ENCODE data around the gene DRAM1. TPM values are rescaled to one million over a fixed set of nuclear protein-coding genes. Genes with fewer than 3 reads are reported as not detected.

Gene DRAM1
- total and polyA plus RNA-seq, 2 of the 4 experiments (the other 2 are of a cell fraction) = 20.0 to 27.2 TPM

GRCh38 chr12:101925361-101925760 is 48.0 kb downstream of the DRAM1 start:
- in situ Hi-C loops (cut with MboI; ENCODE audit: low sequenced_read_pairs) = loop anchor here (25.0 kb wide), 1 partner anchor 562 kb away; the partner anchor contains the start of gene IGF1
- BruUV-seq (replicated peaks) = no TSS peak

More at GRCh38 chr12:101925361-101925760, 48.0 kb downstream of the DRAM1 start:
- H4K91ac ChIP-seq (ENCODE audit: insufficient read depth, low read depth, low read length) = peak overlapping the region; percentile 60
- dilution Hi-C loops (cut with HindIII; ENCODE audit: low sequenced_read_pairs, unreplicated experiment) = no loop called here
- H3K27ac ChIP-seq (ENCODE audit: insufficient read depth, low read length) = peak overlapping the region; percentile 56; the same call in 1 of the 2 replicates
- H2AFZ ChIP-seq (replicated peaks; ENCODE audit: low read length, poor library complexity) = peak overlapping the region; percentile 25
- intact Hi-C loops (cut with micrococcal nuclease) = no loop called here
- peak overlapping the region in 1 of 2 experiments; percentile 98; a peak in 3 of 4 replicates for H4K8ac ChIP-seq (ENCODE audit: low read depth in 2 of 2, low read length in 2 of 2)
- peak overlapping the region; percentile 95; the same call in 1 of the 2 replicates for H3K18ac ChIP-seq (ENCODE audit: low read depth, low read length)
- POLR2A ChIA-PET (ENCODE audit: unreplicated experiment) = no interaction called here
- no peak overlapping the region; the same call in 2 of the 3 replicates for H2BK15ac ChIP-seq (ENCODE audit: low read depth, low read length)
- peaks cover 9% of the 10 kb centered on the region for H3K36me3 ChIP-seq (ENCODE audit: control insufficient read depth, insufficient read depth, low read length)
- H3K4me2 ChIP-seq (ENCODE audit: low read depth, low read length) = peak overlapping the region; percentile 76; the same call in 1 of the 2 replicates
- peak overlapping the region; percentile 91 for H4K5ac ChIP-seq (ENCODE audit: low read depth, low read length)
- H2AK5ac ChIP-seq (ENCODE audit: low read depth, low read length) = peak overlapping the region; percentile 60; the same call in 1 of the 2 replicates
- peak overlapping the region; percentile 87; the same call in 1 of the 2 replicates for H3K14ac ChIP-seq (replicated peaks; ENCODE audit: low read depth, low read length)
- H3K23ac ChIP-seq (ENCODE audit: low read depth, low read length) = peak overlapping the region; percentile 86; the same call in 1 of the 2 replicates
- DNase-seq = peak; percentile 99
- H3K56ac ChIP-seq (ENCODE audit: extremely low read depth, insufficient read depth, low read length) = peak overlapping the region; percentile 22; the same call in 1 of the 2 replicates
- CTCF ChIA-PET = no interaction called here
- H3K9me3 ChIP-seq (ENCODE audit: control insufficient read depth, insufficient read depth, low read length) = no peaks in the 10 kb centered on the region
- no peak overlapping the region for H3K9ac ChIP-seq (ENCODE audit: low read depth, low read length)
- WGBS, 2 experiments (ENCODE audit: extremely low coverage in 2 of 2, insufficient read length in 1 of 2) = 0% methylated on average over 1 of the region's 4 CpGs; no CpG with 5 or more reads in 1 of the 2 experiments
- peaks cover 9% of the 10 kb centered on the region; the same call in 1 of the 2 replicates for H3K9me1 ChIP-seq (ENCODE audit: insufficient read depth, low read length)
- H2BK5ac ChIP-seq (ENCODE audit: low read depth, low read length, poor library complexity, severe bottlenecking) = peak overlapping the region; percentile 100
- 0 out of 4 replicates have a peak, but pooled peaks cover 0 to 8% of the 10 kb centered on the region in 2 experiments for H3K79me1 ChIP-seq (ENCODE audit: low read depth in 1 of 2, low read length in 2 of 2)
- peak; percentile 72; the same call in 1 of the 2 replicates for TF ChIP-seq MAZ (IDR thresholded peaks at IDR 0.05; ENCODE audit: borderline replicate concordance, low read depth, low read length)
- peak; percentile 78 for TF ChIP-seq FOS (IDR thresholded peaks at IDR 0.05; ENCODE audit: low read depth, low read length)
- TF ChIP-seq MAFK (IDR thresholded peaks at IDR 0.05; ENCODE audit: low read depth, low read length) = no peak
- peak; percentile 99 for TF ChIP-seq CEBPB (IDR thresholded peaks at IDR 0.05; ENCODE audit: low read depth, low read length)
- TF ChIP-seq ELK1 (IDR thresholded peaks at IDR 0.05; ENCODE audit: borderline replicate concordance, low read depth, low read length) = no peak
- H2BK120ac ChIP-seq (ENCODE audit: low read depth, low read length) = peak overlapping the region; percentile 94
- H4K20me1 ChIP-seq (ENCODE audit: insufficient read depth, low read length) = no peaks in the 10 kb centered on the region
- H3K4ac ChIP-seq (ENCODE audit: low read depth, low read length) = peak overlapping the region; percentile 92
- peaks cover 12% of the 10 kb centered on the region for H3K4me1 ChIP-seq (ENCODE audit: control insufficient read depth, insufficient read depth, low read length)
- H2BK20ac ChIP-seq (ENCODE audit: low read depth, low read length) = peak overlapping the region; percentile 89
- H3K27me3 ChIP-seq (ENCODE audit: control insufficient read depth, insufficient read depth, low read length) = no peaks in the 10 kb centered on the region
- H2AK9ac ChIP-seq (replicated peaks; ENCODE audit: low read depth, low read length, poor library complexity) = no peak overlapping the region
- H3K4me3 ChIP-seq (ENCODE audit: insufficient read depth, low read depth, low read length) = no peak overlapping the region
- ATAC-seq (ENCODE audit: low read depth) = peak; percentile 95

Measured in IMR-90 (cell line).